ENCODE results near the gene HNRNPL.
"Not testable (repeated sequence)": the region's sequence is repeated elsewhere in the genome, so short reads cannot be mapped to it uniquely, and the experiment has no call there.

Gene HNRNPL

DNA sequence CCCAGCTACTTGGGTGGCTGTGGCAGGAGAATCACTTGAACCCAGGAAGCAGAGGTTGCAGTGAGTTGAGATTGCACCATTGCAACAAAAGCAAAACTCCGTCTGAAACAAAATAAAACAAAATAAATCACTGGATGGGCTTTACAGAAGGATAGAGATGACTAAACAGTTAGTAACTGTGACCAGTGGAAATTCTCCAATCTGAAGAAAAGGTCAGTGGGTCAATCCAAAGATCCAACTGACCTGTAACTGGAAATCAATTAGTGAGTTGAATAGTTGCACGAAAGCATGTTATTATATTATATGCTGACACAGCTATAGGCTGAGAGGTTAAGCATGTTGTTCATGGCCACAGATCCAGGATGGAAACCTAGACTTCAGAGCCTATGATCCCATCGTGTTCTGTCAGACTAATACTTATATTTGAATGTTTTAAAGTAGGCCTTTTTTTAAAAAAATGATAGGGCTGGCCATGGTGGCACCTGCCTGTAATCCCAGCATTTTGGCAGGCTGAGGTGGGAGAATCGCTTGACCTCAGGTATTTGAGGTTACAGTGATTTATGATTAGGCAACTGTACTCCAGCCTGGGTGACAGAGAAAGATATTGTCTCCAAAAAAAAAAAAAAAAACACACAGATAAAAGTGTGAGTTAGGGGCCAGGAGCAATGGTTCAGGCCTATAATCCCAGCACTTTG is 19.6 kb downstream of the HNRNPL start:
- no peak for DNase-seq (ENCODE audit: low read depth in 2 of 2)

DNA sequence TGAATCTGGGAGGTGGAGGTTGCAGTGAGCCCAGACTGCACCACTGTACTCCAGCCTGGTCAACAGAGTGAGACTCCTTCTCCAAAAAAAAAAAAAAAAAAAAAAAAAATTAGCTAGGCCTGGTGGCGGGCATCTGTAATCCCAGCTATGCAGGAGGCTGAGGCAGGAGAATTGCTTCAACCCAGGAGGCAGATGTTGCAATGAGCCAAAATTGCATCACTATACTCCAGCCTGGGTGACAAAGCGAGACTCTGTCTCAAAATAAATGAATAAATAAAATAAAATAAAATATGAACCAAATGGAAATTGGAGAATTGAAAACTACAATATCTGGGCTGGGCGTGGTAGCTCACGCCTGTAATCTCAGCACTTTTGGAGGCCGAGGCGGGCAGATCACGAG is 20.6 kb downstream of the HNRNPL start:
- not testable (repeated sequence) for DNase-seq (ENCODE audit: low read depth in 2 of 2)

DNA sequence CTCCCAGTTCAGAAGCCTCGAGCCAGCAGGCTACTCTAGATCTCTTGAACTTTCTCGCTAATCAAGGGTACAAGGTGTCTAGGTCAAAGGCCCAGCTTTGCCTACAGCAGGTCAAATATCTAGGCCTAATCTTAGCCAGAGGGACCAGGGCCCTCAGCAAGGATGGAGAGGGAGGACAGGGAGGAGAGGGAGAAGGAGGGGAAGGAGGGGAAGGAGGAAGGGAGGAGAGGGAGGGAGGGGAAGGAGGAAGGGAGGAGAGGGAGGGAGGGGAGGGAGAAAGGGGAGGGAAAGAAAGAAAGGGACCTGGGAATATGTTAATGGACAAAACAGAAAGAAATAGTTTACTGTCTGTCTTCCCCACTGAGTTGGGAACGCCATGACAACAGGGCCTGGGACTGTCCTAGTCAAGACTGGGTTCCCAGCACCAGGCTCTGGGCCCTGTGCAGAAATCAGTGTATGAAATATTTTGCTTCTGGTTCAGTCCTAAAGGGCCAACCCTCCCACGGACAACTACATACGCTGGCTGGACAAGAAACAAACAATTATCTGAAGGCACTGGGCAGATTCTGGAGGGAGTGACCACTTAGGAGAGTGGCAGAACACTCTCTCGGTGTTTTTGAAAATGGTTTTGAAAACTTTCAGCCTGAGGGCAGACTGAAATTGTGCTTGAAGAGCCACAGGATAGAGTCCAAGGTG is 22.8 kb downstream of the HNRNPL start:
- DNase-seq (ENCODE audit: low read depth in 2 of 2) = no peak

DNA sequence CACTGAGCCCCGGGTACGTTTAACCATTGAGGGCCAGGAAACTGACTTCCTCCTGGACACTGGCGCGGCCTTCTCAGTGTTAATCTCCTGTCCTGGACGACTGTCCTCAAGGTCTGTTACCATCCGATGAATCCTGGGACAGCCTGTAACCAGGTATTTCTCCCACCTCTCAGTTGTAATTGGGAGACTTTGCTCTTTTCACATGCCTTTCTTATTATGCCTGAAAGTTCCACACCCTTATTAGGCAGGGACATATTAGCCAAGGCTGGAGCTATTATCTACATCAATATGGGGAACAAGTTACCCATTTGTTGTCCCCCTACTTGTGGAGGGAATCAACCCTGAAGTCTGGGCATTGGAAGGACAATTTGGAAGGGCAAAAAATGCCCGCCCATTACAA is 23.9 kb downstream of the HNRNPL start:
- DNase-seq (ENCODE audit: low read depth in 2 of 2) = not testable (repeated sequence)

GRCh38 chr19:38821230-38821825 is 28.5 kb downstream of the HNRNPL start:
- not testable (repeated sequence) for DNase-seq (ENCODE audit: low read depth in 2 of 2)

GRCh38 chr19:38819231-38819920 is 30.4 kb downstream of the HNRNPL start:
- no peak for DNase-seq (ENCODE audit: low read depth in 2 of 2)

DNA sequence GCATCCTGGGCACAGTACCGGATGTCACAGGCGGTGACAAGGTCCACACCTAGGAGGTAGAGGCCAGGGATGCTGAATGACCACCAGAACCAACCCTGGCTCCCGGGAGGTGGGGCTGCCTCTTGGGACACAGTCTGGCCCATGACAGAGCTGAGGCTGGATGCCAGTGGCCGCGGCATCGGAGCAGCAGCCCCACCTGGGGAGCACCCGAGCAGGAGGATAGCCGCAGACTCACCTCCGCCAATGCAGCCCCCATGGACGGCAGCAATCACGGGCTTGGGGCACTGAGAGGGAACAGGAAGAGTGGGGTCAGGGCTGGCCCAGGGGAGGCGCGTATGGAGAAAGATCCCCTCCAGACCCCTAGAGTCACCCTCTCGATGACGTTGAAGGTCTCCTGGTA is 32.7 kb downstream of the HNRNPL start:
- no peak for DNase-seq (ENCODE audit: low read depth in 2 of 2)

- DNase-seq (ENCODE audit: low read depth in 2 of 2) = no peak
Observed at GRCh38 chr19:38816131-38816750, 33.5 kb downstream of the HNRNPL start.

GRCh38 chr19:38815059-38816001 is 34.5 kb downstream of the HNRNPL start:
- DNase-seq (ENCODE audit: low read depth in 2 of 2) = no peak

DNA sequence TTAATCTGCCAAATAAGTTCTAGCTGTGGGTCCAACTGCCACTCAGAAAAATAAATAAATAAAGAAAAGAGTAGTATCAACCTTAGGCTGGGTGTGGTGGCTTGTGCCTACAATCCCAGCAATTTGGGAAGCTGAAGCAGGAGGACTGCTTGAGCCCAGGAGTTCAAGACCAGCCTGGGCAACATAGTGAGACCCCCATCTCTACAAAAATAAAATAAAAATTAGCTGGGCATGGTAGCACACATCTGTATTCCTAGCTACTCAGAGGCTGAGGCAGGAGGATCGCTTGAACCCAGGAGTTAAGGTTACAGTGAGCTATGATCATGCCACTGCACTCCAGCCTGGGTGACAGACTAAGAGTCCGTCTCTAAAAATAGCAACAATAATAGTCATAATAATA is 35.9 kb downstream of the HNRNPL start:
- not testable (repeated sequence) for DNase-seq (ENCODE audit: low read depth in 2 of 2)

- DNase-seq (ENCODE audit: low read depth in 2 of 2) = no peak
Observed at GRCh38 chr19:38813323-38813722, 36.5 kb downstream of the HNRNPL start.

DNA sequence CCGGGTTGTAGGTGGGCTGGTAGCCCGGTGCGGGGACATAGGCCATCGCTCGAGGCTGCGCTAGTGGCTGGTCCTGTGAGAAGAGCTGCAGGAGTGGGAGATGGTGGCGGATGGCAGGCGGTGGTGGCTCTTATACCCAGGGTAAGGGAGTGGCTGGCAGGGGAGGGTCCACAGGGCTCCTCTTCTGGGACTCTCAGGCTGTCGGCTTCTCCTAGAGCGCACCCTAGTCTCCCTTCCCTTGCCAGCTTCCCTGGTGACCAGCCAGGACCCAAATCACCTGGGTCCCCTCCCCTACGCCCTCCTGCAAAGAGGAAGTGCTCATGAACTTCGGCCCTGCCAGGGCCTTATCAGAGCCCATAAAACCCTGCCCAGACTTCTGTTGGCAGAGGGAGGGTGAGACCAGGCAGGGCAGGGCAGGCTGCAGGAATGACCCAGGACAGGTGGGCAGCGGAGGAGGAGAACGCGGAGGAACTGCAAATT is 36.9 kb downstream of the HNRNPL start, which contains the start of gene LGALS4:
Gene LGALS4 (minus strand): TSS at position 105 of the 480 bp plus-strand sequence. CDS start 59 bp downstream, at position 46.
- DNase-seq (ENCODE audit: low read depth in 2 of 2) = no peak

DNA sequence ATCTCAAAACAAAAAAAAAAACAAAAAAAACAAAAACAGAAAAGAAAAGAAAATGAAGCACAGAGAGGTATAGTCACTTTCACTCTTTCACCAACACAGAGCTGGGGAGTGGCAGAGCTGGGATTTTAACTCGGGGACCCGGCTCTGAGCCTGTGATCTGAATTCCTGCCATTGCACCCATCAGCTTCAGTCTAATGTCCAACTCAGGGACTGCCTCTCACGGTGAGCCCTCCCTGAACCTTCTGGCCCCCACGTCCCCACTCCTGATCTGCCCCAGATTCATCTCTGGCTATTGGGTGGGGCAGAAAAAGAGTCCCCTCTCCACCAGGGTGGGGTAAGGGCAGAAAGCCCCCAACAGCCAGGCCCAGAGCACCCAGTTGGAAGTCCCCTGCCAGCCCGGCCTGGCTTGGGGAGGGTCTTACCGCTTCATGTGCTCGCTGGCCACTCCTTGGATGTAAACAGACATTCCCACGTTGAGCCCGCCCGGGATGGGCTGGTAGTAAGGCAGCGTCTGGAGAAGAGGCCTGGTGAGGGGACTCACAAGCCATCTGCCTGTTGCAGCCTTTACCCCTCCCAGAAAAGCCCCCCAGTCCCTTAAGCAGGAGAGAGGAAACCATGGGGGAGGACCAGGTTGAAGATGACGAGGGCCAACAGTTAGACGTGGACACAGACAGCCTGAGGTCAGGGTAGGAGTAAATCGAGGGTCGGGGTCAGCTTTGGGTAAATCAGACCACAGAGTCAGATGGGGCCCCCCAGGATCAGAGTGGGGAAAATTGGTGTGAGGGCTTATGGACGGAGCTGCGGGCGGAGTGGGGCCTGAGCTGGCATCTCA is 37.6 kb downstream of the HNRNPL start:
- no peak for DNase-seq (ENCODE audit: low read depth in 2 of 2)

DNA sequence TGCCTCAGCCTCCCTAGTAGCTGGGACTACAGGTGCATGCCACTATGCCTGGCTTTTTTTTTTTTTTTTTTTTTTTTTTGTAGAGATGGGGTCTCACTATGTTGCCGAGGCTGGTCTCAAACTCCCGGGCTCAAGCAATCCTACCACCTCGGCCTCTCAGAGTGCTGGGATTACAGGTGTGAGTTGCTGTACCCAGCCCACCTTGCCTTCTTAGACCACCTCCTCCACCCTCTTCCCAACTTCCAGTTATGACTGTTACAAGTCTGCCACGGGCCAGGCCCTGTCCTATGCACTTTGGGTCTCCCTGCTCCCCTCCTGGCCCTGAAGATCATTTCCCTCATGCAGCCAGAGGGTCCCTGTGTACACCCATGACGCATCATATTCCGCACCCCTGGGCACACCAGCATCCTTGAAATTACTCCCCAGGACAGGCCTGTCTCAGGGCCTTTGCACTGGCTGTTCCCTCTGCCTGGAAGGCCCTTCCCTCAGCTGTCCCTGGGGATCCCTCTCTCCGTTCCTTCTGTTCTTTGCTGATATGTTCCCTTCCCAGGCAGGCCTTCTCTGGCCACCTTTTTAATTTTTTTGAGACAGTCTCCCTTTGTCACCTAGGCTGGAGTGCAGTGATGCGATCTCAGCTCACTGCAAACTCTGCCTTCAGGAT is 40.1 kb downstream of the HNRNPL start:
- no peak for DNase-seq (ENCODE audit: low read depth in 2 of 2)

DNA sequence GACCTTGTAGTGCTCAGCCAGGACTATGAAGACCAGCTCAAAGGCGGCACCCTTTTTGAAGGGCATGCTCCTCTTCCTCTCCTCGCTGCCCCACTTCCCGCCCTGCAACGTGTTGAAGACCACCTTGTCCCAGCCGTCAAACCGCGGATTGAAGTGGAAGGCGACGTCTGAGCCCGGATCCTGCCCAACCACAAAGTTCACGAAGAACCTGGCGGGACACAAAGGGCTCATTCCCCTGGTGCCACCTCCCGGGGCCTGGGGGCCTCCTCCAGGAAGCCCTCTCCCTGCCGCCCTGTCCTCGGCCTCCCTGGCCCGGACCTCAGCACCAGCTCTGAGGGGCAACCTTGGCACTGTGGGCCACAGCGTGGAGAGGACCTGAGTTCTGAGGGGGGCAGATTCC is 41.0 kb downstream of the HNRNPL start:
- no peak for DNase-seq (ENCODE audit: low read depth in 2 of 2)

GRCh38 chr19:38807374-38808098 is 42.2 kb downstream of the HNRNPL start:
- not testable (repeated sequence) for DNase-seq (ENCODE audit: low read depth in 2 of 2)

DNA sequence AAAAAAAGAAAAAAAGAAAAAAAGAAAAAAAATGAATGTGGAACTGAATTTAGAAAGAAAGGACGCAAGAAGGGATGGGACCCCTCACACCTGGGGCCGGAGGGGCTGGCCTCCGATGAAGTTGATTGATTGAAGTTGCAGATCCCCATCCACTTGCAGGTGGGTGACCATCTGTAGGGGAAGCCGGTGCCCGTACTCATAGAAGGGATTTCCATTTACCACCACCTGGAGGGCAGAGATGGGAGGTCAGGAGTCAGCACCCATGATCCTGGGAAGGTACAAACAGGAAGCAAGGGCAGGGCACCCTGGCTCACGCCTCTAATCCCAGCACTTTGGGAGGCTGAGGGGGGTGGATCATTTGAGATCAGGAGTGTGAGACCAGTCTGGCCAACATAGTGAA is 43.4 kb downstream of the HNRNPL start:
- DNase-seq (ENCODE audit: low read depth in 2 of 2) = no peak

DNA sequence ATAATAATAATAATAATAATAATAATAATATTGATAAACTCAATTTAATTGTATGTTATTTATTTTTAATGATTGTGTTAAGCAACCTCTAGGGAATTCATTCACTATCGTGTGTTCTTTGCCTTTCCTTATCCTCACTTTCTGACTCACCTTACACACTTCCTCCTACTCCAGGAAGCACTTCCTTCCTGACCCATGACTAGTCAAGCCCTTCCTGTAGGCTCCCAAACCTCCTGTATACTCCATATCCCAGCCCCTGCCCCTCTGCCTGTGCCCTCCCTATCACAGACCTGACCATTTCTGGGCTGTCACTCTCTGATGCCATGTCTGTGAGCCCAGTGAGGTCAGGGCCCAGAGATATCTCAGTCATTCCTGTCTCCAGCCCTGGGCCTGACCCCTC is 44.6 kb downstream of the HNRNPL start:
- DNase-seq (ENCODE audit: low read depth in 2 of 2) = no peak

Measured in stimulated activated CD4-positive, alpha-beta T cell treated with anti-CD3 and anti-CD28 coated beads, Interleukin-15, amount 100 ng/mL, for 48 hours (primary cell).